H9 (cell line): ENCODE data around the gene CHDH. TPM values are rescaled to one million over a fixed set of nuclear protein-coding genes. Genes with fewer than 3 reads are reported as not detected.

ENCODE experiments used
- DNase-seq: peaks from one replicate; pipeline ENCODE4 v3.0.0-alpha.2; 2017
- H2AFZ ChIP-seq: one replicate; pipeline ENCODE4 v1.6.1; 2013; ENCODE audit warnings: mild to moderate bottlenecking, low read length, control low read depth, moderate library complexity
- H2AK5ac ChIP-seq: 2 replicates; pipeline ENCODE4 v1.6.1; 2013; ENCODE audit warnings: low read length, control low read depth, mixed read lengths; ENCODE audit not compliant: insufficient read length
- H2BK120ac ChIP-seq: one replicate; pipeline ENCODE4 v1.6.1; 2013; ENCODE audit warnings: low read depth, mild to moderate bottlenecking, low read length, control low read depth, inconsistent platforms; ENCODE audit not compliant: poor library complexity, severe bottlenecking
- H2BK12ac ChIP-seq: 2 replicates; pipeline ENCODE4 v1.6.1; 2013; ENCODE audit warnings: low read length, control low read depth, mixed read lengths, low read depth; ENCODE audit not compliant: insufficient read length
- H2BK15ac ChIP-seq: 2 replicates; pipeline ENCODE4 v1.6.1; 2013; ENCODE audit warnings: low read depth, low read length, control low read depth
- H2BK20ac ChIP-seq: one replicate; pipeline ENCODE4 v1.6.1; 2013; ENCODE audit warnings: low read depth, mild to moderate bottlenecking, low read length, control low read depth, inconsistent platforms; ENCODE audit not compliant: poor library complexity, severe bottlenecking
- H2BK5ac ChIP-seq: 2 replicates; pipeline ENCODE4 v1.6.1; 2013; ENCODE audit warnings: low read length, control low read depth, mixed read lengths; ENCODE audit not compliant: insufficient read length
- H3K14ac ChIP-seq: 2 replicates; pipeline ENCODE4 v1.6.1; 2013; ENCODE audit warnings: low read length, control low read depth; ENCODE audit not compliant: insufficient read depth
- H3K18ac ChIP-seq: 2 replicates; pipeline ENCODE4 v1.6.1; 2013; ENCODE audit warnings: low read depth, mild to moderate bottlenecking, mixed read lengths, low read length, control low read depth; ENCODE audit not compliant: insufficient read length
- H3K23ac ChIP-seq: 2 replicates; pipeline ENCODE4 v1.6.1; 2013; ENCODE audit warnings: low read length, control low read depth, mixed read lengths, low read depth; ENCODE audit not compliant: insufficient read length
- H3K23me2 ChIP-seq: 2 replicates; pipeline ENCODE4 v1.6.1; 2013; ENCODE audit warnings: low read depth, mild to moderate bottlenecking, mixed read lengths, low read length, control low read depth; ENCODE audit not compliant: insufficient read length, poor library complexity, severe bottlenecking
- H3K27ac ChIP-seq: 2 replicates; pipeline ENCODE4 v1.5.1; 2013; ENCODE audit warnings: low read length, control low read depth, mixed read lengths, low read depth; ENCODE audit not compliant: insufficient read length
- H3K27me3 ChIP-seq: 2 replicates; pipeline ENCODE4 v1.6.1; 2013; ENCODE audit warnings: low read length, control low read depth, inconsistent platforms; ENCODE audit not compliant: insufficient read depth
- H3K4ac ChIP-seq: 2 replicates; pipeline ENCODE4 v1.6.1; 2013; ENCODE audit warnings: low read depth, mild to moderate bottlenecking, control low read depth, inconsistent platforms, low read length, moderate library complexity
- H3K4me1 ChIP-seq: 2 replicates; pipeline ENCODE4 v1.6.1; 2013; ENCODE audit warnings: low read length, control low read depth, inconsistent platforms; ENCODE audit not compliant: insufficient read depth
- H3K4me2 ChIP-seq: 2 replicates; pipeline ENCODE4 v1.6.1; 2013; ENCODE audit warnings: low read length, control low read depth, mixed read lengths; ENCODE audit not compliant: insufficient read length, insufficient read depth
- H3K56ac ChIP-seq: 2 replicates; pipeline ENCODE4 v1.6.1; 2013; ENCODE audit warnings: low read depth, mild to moderate bottlenecking, mixed read lengths, low read length, control low read depth; ENCODE audit not compliant: insufficient read length
- H3K79me1 ChIP-seq: 2 replicates; pipeline ENCODE4 v1.6.1; 2013; ENCODE audit warnings: low read depth, mild to moderate bottlenecking, moderate library complexity, low read length, control low read depth, inconsistent platforms; ENCODE audit not compliant: insufficient read depth, poor library complexity, severe bottlenecking
- H3K79me2 ChIP-seq: 2 replicates; pipeline ENCODE4 v1.6.1; 2013; ENCODE audit warnings: low read length, control low read depth, inconsistent platforms; ENCODE audit not compliant: insufficient read depth
- H3K9ac ChIP-seq: 2 replicates; pipeline ENCODE4 v1.6.1; 2013; ENCODE audit warnings: low read length, control low read depth, mixed read lengths; ENCODE audit not compliant: insufficient read length; ENCODE audit errors: extremely low read depth
- H3K9me3 ChIP-seq: one replicate; pipeline ENCODE4 v1.6.1; 2013; ENCODE audit warnings: low read depth, low read length, inconsistent platforms; ENCODE audit not compliant: control insufficient read depth
- H3T11ph ChIP-seq: one replicate; pipeline ENCODE4 v1.6.1; 2013; ENCODE audit warnings: mild to moderate bottlenecking, low read length, control low read depth, inconsistent platforms
- H4K20me1 ChIP-seq: one replicate; pipeline ENCODE4 v1.6.1; 2013; ENCODE audit not compliant: control insufficient read depth, insufficient read length, insufficient read depth
- H4K5ac ChIP-seq: 2 replicates; pipeline ENCODE4 v1.6.1; 2013; ENCODE audit warnings: low read depth, mild to moderate bottlenecking, mixed read lengths, low read length, control low read depth; ENCODE audit not compliant: insufficient read length
- H4K8ac ChIP-seq: replicated peaks from 2 replicates; pipeline ENCODE4 v1.6.1; 2013; ENCODE audit warnings: low read length, control low read depth, mixed read lengths, low read depth; ENCODE audit not compliant: insufficient read length
- H4K91ac ChIP-seq: 2 replicates; pipeline ENCODE4 v1.6.1; 2013; ENCODE audit warnings: low read depth, mild to moderate bottlenecking, moderate library complexity, mixed read lengths, low read length, control low read depth; ENCODE audit not compliant: insufficient read length
- H3K27ac Mint-ChIP-seq, 3 experiments: 2 replicates in 2 of 3; 3 replicates in 1 of 3; pipeline ENCODE4 v1.8.0; 2020 to 2021; ENCODE audit warnings: mixed read lengths in 3 of 3, mild to moderate bottlenecking in 1 of 3, moderate library complexity in 1 of 3
- H3K27me3 Mint-ChIP-seq: 2 replicates; pipeline ENCODE4 v1.8.0; 2021; ENCODE audit warnings: low read depth, mild to moderate bottlenecking, moderate library complexity, mixed read lengths
- H3K36me3 Mint-ChIP-seq, 3 experiments: 2 replicates in 2 of 3; 3 replicates in 1 of 3; pipeline ENCODE4 v1.8.0; 2020 to 2021; ENCODE audit warnings: low read depth in 3 of 3, mixed read lengths in 3 of 3; ENCODE audit not compliant: insufficient read depth in 1 of 3
- H3K4me1 Mint-ChIP-seq, 2 experiments: 2 replicates each; pipeline ENCODE4 v1.8.0; 2020; ENCODE audit warnings: mixed read lengths in 2 of 2
- H3K4me3 Mint-ChIP-seq, 2 experiments: 2 replicates in 1 of 2; 3 replicates in 1 of 2; pipeline ENCODE4 v1.8.0; 2020 to 2021; ENCODE audit warnings: mild to moderate bottlenecking in 2 of 2, mixed read lengths in 2 of 2, moderate library complexity in 1 of 2
- H3K9me3 Mint-ChIP-seq, 2 experiments: 2 replicates in 1 of 2; 3 replicates in 1 of 2; pipeline ENCODE4 v1.8.0; 2020; ENCODE audit warnings: mild to moderate bottlenecking in 2 of 2, mixed read lengths in 2 of 2, moderate library complexity in 1 of 2
- CTCF ChIP-seq: fragments of 200-600 bp; sonication (generic); conservative IDR thresholded peaks from 3 replicates; pipeline ENCODE4 v1.8.0; 2021; ENCODE audit warnings: antibody characterized with exemption, mild to moderate bottlenecking
- WGBS: extraction: QIAGEN DNeasy Blood & Tissue Kit; methylation state at CpG from one replicate; pipeline ENCODE4 v1.1.7; 2013; ENCODE audit warnings: missing lambda C conversion rate, low lambda C conversion rate, mixed read lengths; ENCODE audit not compliant: insufficient read length; ENCODE audit errors: extremely low coverage; 5-methylcytosine and 5-hydroxymethylcytosine counted together
- total RNA-seq: library from RNA; stranded (reverse); gene quantifications from 2 replicates; pipeline ENCODE4 v1.2.1, GENCODE V29; 2021

CHDH gene
- total RNA-seq, 1 experiment from 2014 or later: 11.0 TPM

GRCh38 chr3:53865732-53866499, 19.7 kb upstream of the CHDH start:
- Histone ChIP-seq H4K20me1 (no peaks in the 10 kb centered on the region), H3K56ac (no peak overlapping the region), H3K18ac (no peak overlapping the region), H3K9ac (no peak overlapping the region), H2AFZ (no peak overlapping the region), H3K27me3 (no peaks in the 10 kb centered on the region), H3K14ac (no peak overlapping the region), H3K23me2 (no peaks in the 10 kb centered on the region), H3K23ac (no peak overlapping the region), H3K9me3 (no peaks in the 10 kb centered on the region), H3K4ac (no peak overlapping the region), H3K27ac (no peak overlapping the region), H2BK5ac (no peak overlapping the region), H2BK20ac (no peak overlapping the region), H3K79me2 (no peaks in the 10 kb centered on the region), H4K5ac (no peak overlapping the region), H3K4me1 (no peaks in the 10 kb centered on the region), H3K4me2 (no peak overlapping the region), H2BK120ac (no peak overlapping the region), H3T11ph (no peak overlapping the region), H4K8ac (no peak overlapping the region), H3K79me1 (no peaks in the 10 kb centered on the region), H2BK12ac (no peak overlapping the region), H2BK15ac (no peak overlapping the region), H2AK5ac (no peak overlapping the region), H4K91ac (no peak overlapping the region)
- WGBS: no CpG with 5 or more reads among the region's 5 CpGs
- H3K4me3 Mint-ChIP-seq: no peak overlapping the region
- H3K4me1 Mint-ChIP-seq: no peaks in the 10 kb centered on the region
- H3K27ac Mint-ChIP-seq: no peak overlapping the region
- H3K27me3 Mint-ChIP-seq: no peaks in the 10 kb centered on the region
- H3K36me3 Mint-ChIP-seq: peaks cover 14 to 63% (median 54%) of the 10 kb centered on the region in 3 experiments; a peak in 6 of 7 replicates
- no peak for TF ChIP-seq CTCF
- DNase-seq: no peak
- no peaks in the 10 kb centered on the region for H3K9me3 Mint-ChIP-seq
